Breast epithelium (tissue), 4 donors: ENCODE measurements around the gene ERGIC1. TPM values are rescaled to one million over a fixed set of nuclear protein-coding genes. Genes with fewer than 3 reads are reported as not detected.
A peak's percentile ranks its signal among the peaks of the same experiment; 100 is the strongest.
"Not testable (repeated sequence)": the region's sequence is repeated elsewhere in the genome, so short reads cannot be mapped to it uniquely, and the experiment has no call there.

Source experiments
- DNase-seq, 2 donors: peaks; one replicate each; pipeline ENCODE4 v3.0.0-alpha.2; 2019; ENCODE audit warnings: low spot score in 2 of 2
- H3K27ac ChIP-seq, 2 donors: fragments of 200-600 bp; sonication (generic) in 1 of 2; one replicate each; pipeline ENCODE4 v1.5.1; 2016 to 2019; ENCODE audit warnings: mild to moderate bottlenecking in 1 of 2
- H3K27me3 ChIP-seq, 2 donors: fragments of 200-600 bp; sonication (generic) in 1 of 2; one replicate each; pipeline versions ENCODE4 v1.5.1 to v1.6.0; 2017 to 2019; ENCODE audit warnings: control low read depth in 1 of 2, mild to moderate bottlenecking in 1 of 2
- H3K36me3 ChIP-seq: fragments of 200-600 bp; one replicate; pipeline ENCODE4 v1.5.1; 2019
- H3K4me1 ChIP-seq, 2 donors: fragments of 200-600 bp; sonication (generic); one replicate each; pipeline ENCODE4 v1.5.1; 2016 to 2019; ENCODE audit warnings: control low read depth in 1 of 2
- H3K4me3 ChIP-seq, 3 donors: fragments of 200-600 bp; sonication (generic); 1 replicate in 2 of 3; 2 replicates in 1 of 3; pipeline ENCODE4 v1.5.1; 2016 to 2019; ENCODE audit warnings: mild to moderate bottlenecking in 3 of 3, moderate library complexity in 2 of 3
- H3K9me3 ChIP-seq, 2 donors: fragments of 200-600 bp; sonication (generic) in 1 of 2; one replicate each; pipeline ENCODE4 v1.5.1; 2016 to 2019; ENCODE audit warnings: control low read depth in 1 of 2
- POLR2A ChIP-seq: fragments of 450-650 bp; IDR thresholded peaks from one replicate; pipeline ENCODE4 v1.6.1; 2016; ENCODE audit warnings: antibody characterized with exemption, mild to moderate bottlenecking, moderate library complexity
- POLR2AphosphoS5 ChIP-seq, 3 donors: sonication (generic); formaldehyde crosslinking; IDR thresholded peaks; one replicate each; pipeline ENCODE4 v1.6.1; 2017; ENCODE audit warnings: antibody characterized with exemption in 3 of 3
- intact Hi-C: fragments of 100-400 bp; cut with DNase I; formaldehyde crosslinking; loops from one replicate; pipeline ENCODE4 v1.15.1; 2023; ENCODE audit warnings: low total_unique reads
- total RNA-seq, 3 donors: library from RNA; depleted of rRNA; stranded (reverse); fragments of >200 nt; gene quantifications; one replicate each; pipeline ENCODE4 v1.1.0, GENCODE V29; 2016
- TF ChIP-seq, protein P1 (sequence below), 3 donors: fragments of 450-650 bp; IDR thresholded peaks; one replicate each; pipeline ENCODE4 v1.5.1; 2016 to 2017; ENCODE audit warnings: antibody characterized with exemption in 3 of 3, mild to moderate bottlenecking in 3 of 3, moderate library complexity in 3 of 3

ERGIC1 gene
- total RNA-seq, 3 donors from 2014 or later, result 86.6 to 139 (median 95.2) TPM

DNA sequence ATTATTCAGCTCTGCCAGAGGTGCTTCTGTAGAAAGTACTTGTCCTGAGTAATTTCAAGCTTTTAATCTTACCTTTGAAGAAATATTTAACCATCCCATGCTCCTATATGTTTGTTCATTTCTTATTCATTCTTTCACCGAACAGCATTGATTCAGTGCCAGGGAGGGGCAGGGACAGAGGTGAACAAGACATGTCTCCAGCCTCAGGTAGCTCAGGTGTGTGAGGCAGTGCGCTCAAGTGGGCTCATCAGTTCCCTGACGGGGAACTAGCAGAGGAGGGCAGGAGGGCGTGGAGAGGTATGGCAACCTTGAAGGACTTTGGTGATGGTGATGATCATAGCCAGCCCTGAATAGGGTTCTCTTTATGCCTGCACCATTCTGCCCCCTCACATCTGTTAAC, 25.9 kb downstream of the ERGIC1 start:
- peak overlapping the region; percentile 77 to 91 for H3K27ac ChIP-seq
- TF ChIP-seq POLR2AphosphoS5 (IDR thresholded peaks at IDR 0.05), result no peak
- TF ChIP-seq POLR2A, result no peak
- TF ChIP-seq, protein P1, sequence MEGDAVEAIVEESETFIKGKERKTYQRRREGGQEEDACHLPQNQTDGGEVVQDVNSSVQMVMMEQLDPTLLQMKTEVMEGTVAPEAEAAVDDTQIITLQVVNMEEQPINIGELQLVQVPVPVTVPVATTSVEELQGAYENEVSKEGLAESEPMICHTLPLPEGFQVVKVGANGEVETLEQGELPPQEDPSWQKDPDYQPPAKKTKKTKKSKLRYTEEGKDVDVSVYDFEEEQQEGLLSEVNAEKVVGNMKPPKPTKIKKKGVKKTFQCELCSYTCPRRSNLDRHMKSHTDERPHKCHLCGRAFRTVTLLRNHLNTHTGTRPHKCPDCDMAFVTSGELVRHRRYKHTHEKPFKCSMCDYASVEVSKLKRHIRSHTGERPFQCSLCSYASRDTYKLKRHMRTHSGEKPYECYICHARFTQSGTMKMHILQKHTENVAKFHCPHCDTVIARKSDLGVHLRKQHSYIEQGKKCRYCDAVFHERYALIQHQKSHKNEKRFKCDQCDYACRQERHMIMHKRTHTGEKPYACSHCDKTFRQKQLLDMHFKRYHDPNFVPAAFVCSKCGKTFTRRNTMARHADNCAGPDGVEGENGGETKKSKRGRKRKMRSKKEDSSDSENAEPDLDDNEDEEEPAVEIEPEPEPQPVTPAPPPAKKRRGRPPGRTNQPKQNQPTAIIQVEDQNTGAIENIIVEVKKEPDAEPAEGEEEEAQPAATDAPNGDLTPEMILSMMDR (IDR thresholded peaks at IDR 0.05), result no peak
- peaks cover 34 to 46% of the 10 kb centered on the region in 2 donors for H3K4me1 ChIP-seq
- no peak for DNase-seq
- H3K9me3 ChIP-seq, result no peaks in the 10 kb centered on the region
- peak overlapping the region in 1 of 3 donors; percentile 36 for H3K4me3 ChIP-seq
- no peaks in the 10 kb centered on the region for H3K27me3 ChIP-seq
- intact Hi-C loops, result loop anchor here (1.0 to 10.0 kb wide), 2 partner anchors 32 to 85 kb away; partner anchors contain the start of gene DUSP1
- H3K36me3 ChIP-seq, result no peaks in the 10 kb centered on the region

DNA sequence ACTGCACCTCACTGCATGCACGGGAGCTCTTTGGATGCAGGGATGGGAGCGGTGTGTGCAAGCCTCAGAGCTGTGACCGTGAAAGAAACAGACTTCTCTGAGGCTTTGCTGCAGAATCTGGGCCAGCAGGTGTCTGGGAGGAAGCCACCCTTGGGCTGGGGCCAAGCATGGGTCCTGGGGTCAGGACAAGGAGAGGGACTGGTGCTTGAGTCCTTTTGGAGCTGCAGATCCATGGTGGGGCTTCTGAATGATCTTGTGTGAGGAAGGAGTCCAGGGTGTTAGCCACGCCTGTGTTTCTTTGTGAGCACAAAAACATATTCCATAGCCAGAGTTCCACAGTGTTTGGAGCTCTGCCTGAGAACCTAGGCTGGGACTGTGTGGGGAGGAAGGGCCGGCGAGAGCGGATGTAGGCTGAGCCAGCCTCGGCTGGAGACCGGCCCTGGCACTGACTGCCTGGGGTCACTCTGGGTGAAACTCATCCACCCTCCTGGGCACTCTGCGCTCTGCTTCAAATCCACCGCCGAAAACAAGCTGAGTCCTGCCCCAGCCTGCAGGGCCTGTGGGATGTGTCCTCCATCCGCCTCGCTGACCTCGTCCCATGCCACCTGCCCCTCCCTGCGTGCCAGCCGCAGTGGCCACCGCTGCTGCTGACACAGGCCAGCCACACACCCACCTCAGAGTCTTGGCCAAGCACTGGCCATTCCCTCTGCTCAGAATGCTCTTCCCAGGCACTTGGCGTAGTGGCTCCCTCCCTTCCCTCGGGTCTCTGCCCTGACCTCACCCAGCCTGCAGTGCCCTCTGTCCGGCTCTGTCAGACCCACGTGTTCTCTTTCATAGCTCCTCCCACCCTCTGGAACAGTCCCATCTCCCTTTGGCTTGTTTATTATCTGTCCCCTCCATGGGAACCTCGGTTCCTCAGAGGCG, 26.7 kb downstream of the ERGIC1 start:
- Histone ChIP-seq H3K36me3 (no peaks in the 10 kb centered on the region), H3K9me3 (no peaks in the 10 kb centered on the region), H3K4me1 (peaks cover 29 to 38% of the 10 kb centered on the region in 2 donors), H3K27me3 (no peaks in the 10 kb centered on the region), H3K27ac (peak overlapping the region; percentile 77 to 91), H3K4me3 (peak overlapping the region; percentile 1 to 36 (median 22))
- peak; percentile 86 to 92 for DNase-seq
- intact Hi-C loops, result loop anchor here (10.0 kb wide), 1 partner anchor 86 kb away; the partner anchor contains the start of gene DUSP1
- TF ChIP-seq POLR2AphosphoS5 (IDR thresholded peaks at IDR 0.05) (peak; percentile 68 to 87 (median 86)), POLR2A (no peak)
- TF ChIP-seq, protein P1 (IDR thresholded peaks at IDR 0.05), result no peak

DNA sequence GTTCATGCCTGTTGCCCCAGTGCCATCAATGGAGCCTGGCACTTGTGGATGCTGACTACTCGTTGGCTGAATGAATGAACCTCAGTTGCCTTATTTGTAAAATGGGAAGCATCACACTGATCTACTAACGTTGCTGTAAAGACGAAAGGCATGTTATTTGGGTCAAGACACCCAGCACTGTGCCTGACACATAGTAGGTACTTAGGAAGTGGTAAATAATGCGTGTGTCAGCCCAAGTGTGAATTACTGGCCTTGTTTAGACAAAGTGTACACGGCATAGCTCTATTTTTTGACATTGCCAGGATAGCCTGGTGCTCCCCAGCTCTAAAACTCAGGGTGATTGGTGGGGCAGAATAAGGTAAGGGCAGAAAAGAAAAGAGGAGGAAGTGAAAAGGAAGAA, 27.4 kb downstream of the ERGIC1 start:
- no peaks in the 10 kb centered on the region for H3K27me3 ChIP-seq
- intact Hi-C loops, result loop anchor here (10.0 kb wide), 1 partner anchor 87 kb away; the partner anchor contains the start of gene DUSP1

DNA sequence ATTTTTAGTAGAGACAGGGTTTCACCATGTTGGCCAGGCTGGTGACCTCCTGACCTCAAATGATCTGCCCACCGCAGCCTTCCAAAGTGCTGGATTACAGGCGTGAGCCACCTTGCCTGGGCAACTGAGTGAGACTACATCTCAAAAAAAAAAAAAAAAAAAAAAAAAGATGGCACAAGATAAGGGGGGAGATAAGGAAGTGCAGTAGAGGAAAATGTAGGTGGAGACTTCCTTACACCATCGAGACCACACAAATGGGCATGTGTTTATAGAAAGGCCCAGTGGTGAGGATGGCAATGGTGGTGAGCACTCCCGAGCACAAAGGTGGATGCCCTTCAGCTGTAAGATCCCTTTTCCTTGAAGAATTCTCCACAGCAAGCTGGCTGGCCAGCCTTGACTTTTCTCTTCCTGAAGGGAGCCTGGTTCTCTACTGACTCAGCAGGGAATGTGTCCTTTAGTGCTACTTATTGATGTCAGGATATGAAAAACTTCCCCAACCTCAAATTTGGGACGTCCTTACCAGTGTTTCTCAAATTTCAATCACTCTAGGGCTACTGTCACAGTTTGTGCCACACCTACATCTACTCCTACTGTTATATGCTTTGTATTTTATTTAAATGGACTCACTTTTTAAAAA, 28.2 kb downstream of the ERGIC1 start:
- intact Hi-C loops, result loop anchor here (10.0 kb wide), 1 partner anchor 87 kb away; the partner anchor contains the start of gene DUSP1
- DNase-seq, result no peak
- Histone ChIP-seq H3K9me3 (no peaks in the 10 kb centered on the region), H3K4me3 (no peak overlapping the region), H3K36me3 (no peaks in the 10 kb centered on the region), H3K27ac (peak overlapping the region; percentile 57 to 77), H3K27me3 (no peaks in the 10 kb centered on the region), H3K4me1 (peaks cover 27 to 38% of the 10 kb centered on the region in 2 donors)
- TF ChIP-seq POLR2A (no peak), POLR2AphosphoS5 (IDR thresholded peaks at IDR 0.05) (no peak)
- TF ChIP-seq, protein P1 (IDR thresholded peaks at IDR 0.05), result no peak

More for the DNA sequence above, 27.4 kb downstream of the ERGIC1 start:
- Histone ChIP-seq H3K9me3 (no peaks in the 10 kb centered on the region), H3K4me3 (peak overlapping the region in 1 of 3 donors; percentile 36), H3K36me3 (no peaks in the 10 kb centered on the region), H3K27ac (peak overlapping the region; percentile 77 to 91), H3K4me1 (peaks cover 27 to 34% of the 10 kb centered on the region in 2 donors)
- TF ChIP-seq, protein P1 (IDR thresholded peaks at IDR 0.05), result no peak
- TF ChIP-seq POLR2AphosphoS5 (IDR thresholded peaks at IDR 0.05), result no peak
- TF ChIP-seq POLR2A, result no peak
- no peak for DNase-seq

DNA sequence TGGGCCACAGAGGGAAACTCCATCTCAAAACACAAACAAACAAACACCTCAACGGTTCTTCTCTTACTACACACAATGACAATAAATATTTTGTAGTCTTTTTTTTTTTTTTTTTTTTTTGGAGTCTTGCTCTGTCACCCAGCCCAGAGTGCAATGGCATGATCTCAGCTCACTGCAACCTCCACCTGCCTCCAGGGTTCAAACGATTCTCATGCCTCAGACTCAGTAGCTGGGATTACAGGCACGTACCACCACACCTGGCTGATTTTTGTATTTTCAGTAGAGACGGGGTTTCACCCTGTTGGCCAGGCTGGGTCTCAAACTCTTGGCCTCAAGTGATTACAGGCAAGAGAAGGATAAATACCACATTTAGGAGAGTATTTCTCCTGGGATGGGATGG, 30.1 kb downstream of the ERGIC1 start:
- intact Hi-C loops, result loop anchor here (10.0 kb wide), 1 partner anchor 89 kb away; the partner anchor contains the start of gene DUSP1
- H3K36me3 ChIP-seq, DNase-seq, H3K4me3 ChIP-seq, H3K27me3 ChIP-seq, H3K9me3 ChIP-seq, H3K27ac ChIP-seq: not testable (repeated sequence)
- peaks cover 21 to 41% of the 10 kb centered on the region in 2 donors for H3K4me1 ChIP-seq
